Motor neuron (in vitro differentiated cells): ENCODE data around the gene MAPK11. TPM values are rescaled to one million over a fixed set of nuclear protein-coding genes. Genes with fewer than 3 reads are reported as not detected.

Source experiments
- ATAC-seq, 8 experiments: fragments of 200-7000 bp; cut with Tn5 transposase; replicated peaks in 6 of 8; 2 replicates each; pipeline ENCODE4 v1.8.0; 2021; ENCODE audit warnings: mild to moderate bottlenecking in 8 of 8, moderate library complexity in 8 of 8
- H3K27ac ChIP-seq, 2 donors: fragments of 250-450 bp; sonication (Bioruptor Pico); 2 replicates each; pipeline ENCODE4 v1.9.0; 2021; ENCODE audit warnings: antibody characterized with exemption in 2 of 2, mild to moderate bottlenecking in 2 of 2, moderate library complexity in 1 of 2
- H3K4me1 ChIP-seq, 2 donors: fragments of 250-450 bp; sonication (Bioruptor Pico); replicated peaks in 1 of 2; 2 replicates each; pipeline ENCODE4 v1.6.1; 2021; ENCODE audit warnings: antibody characterized with exemption in 2 of 2, mild to moderate bottlenecking in 2 of 2, moderate library complexity in 1 of 2
- H3K4me3 ChIP-seq, 5 donors: fragments of 250-450 bp; sonication (Bioruptor Pico); 2 replicates each; pipeline ENCODE4 v1.9.0; 2021; ENCODE audit warnings: antibody characterized with exemption in 5 of 5, mild to moderate bottlenecking in 5 of 5, moderate library complexity in 4 of 5
- WGBS, 10 experiments: fragments of 450-650 bp; shearing (Covaris generic); methylation state at CpG; one replicate each; pipeline ENCODE4 v1.0.0; 2022; 5-methylcytosine and 5-hydroxymethylcytosine counted together
- in situ Hi-C, 9 experiments: fragments of 400-800 bp; cut with MboI; loops; one replicate each; pipeline ENCODE4 v1.15.0; 2021; ENCODE audit warnings: low sequenced_read_pairs in 9 of 9, low pct_unique_long_range_greater_than_20kb in 2 of 9; ENCODE audit not compliant: unreplicated experiment in 9 of 9
- total RNA-seq, 8 experiments: library from RNA; unstranded; fragments of 300-600 nt; gene quantifications; 2 replicates each; pipeline versions ENCODE4 v1.2.3 to v1.2.4, GENCODE V29; 2022

MAPK11 gene
- total RNA-seq, 8 experiments from 2014 or later, result 2.6 to 26.7 (median 15.9) TPM

DNA sequence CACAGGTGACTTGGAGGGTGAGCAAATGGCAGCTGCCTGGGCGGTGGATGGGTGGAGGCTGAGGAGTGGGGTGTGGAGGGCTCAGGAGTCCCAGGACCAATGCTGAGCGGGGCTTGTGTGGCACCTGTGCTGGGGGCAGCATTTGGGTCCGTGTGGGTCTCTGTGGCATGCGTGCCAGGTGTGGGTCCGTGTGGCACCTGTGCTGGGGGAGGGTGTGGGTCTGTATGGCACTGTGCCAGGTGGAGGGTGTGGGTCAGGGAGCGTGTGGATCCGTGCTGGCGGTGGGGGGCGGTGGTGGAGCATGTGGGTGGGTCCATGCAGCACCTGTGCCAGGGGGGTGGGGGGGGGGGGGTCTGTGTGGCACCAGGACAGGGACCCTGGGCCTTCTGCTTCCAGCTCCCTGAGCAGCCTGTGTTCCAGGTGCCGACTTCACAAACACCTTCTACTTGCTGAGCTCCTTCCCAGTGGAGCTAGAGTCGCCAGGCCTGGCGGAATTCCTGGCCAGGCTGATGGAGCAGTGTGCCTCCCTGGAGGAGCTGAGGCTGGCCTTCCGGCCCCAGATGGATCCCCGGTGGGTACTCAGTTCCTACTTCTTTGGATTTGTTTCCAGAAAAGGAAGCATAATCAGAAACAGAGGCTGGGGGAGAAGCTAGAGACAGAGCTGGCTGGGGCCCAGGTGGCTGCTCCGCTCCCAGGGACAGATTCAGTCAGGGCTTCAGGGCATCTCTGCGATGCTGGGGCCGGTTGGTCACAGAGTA lies 54.7 kb downstream of the MAPK11 start:
- no peak overlapping the region for H3K4me3 ChIP-seq
- in situ Hi-C loops, result no loop called here
- ATAC-seq, result no peak
- H3K4me1 ChIP-seq, result no peaks in the 10 kb centered on the region
- 60 to 100% (median 95%) methylated on average over 1 to 8 of the region's 17 CpGs; no CpG with 5 or more reads in 4 of the 10 experiments for WGBS, 10 experiments
- no peak overlapping the region for H3K27ac ChIP-seq

Other genes with a start within 250 kb of the MAPK11 start
- gene TTLL8, start 212.1 kb downstream of the MAPK11 start, total RNA-seq, result under 1 TPM in 2 of 8 experiments, not detected in 6; 0.09 to 0.17 TPM
- gene MLC1, start 185.0 kb downstream of the MAPK11 start, total RNA-seq, result 10 to 100 TPM in 1 of 8 experiments, 1 to 10 TPM in 1, under 1 TPM in 6; 0.10 to 85.3 (median 0.28) TPM
- 1 to 10 TPM in 1 of 8 experiments, under 1 TPM in 7; 0.11 to 2.9 (median 0.45) TPM for gene MOV10L1, start 180.4 kb downstream of the MAPK11 start, total RNA-seq
- 1 to 10 TPM in 7 of 8 experiments, under 1 TPM in 1; 0.97 to 4.7 (median 1.9) TPM for gene PANX2, start 99.6 kb downstream of the MAPK11 start, total RNA-seq
- gene TRABD, start 84.5 kb downstream of the MAPK11 start, total RNA-seq, result 10 to 100 TPM in 6 of 8 experiments, 1 to 10 TPM in 2; 8.2 to 37.4 (median 12.5) TPM
- 10 to 100 TPM in 5 of 8 experiments, 1 to 10 TPM in 3; 7.5 to 32.8 (median 11.2) TPM for gene SELENOO, start 69.4 kb downstream of the MAPK11 start, total RNA-seq
- 10 to 100 TPM; 14.4 to 52.6 (median 20.1) TPM for gene TUBGCP6, start 25.4 kb downstream of the MAPK11 start, total RNA-seq
- 10 to 100 TPM in 7 of 8 experiments, 1 to 10 TPM in 1; 9.0 to 46.4 (median 16.2) TPM for gene HDAC10, start 19.1 kb downstream of the MAPK11 start, total RNA-seq
- 10 to 100 TPM in 7 of 8 experiments, 1 to 10 TPM in 1; 8.8 to 34.7 (median 22.7) TPM for gene MAPK12, start 8.7 kb downstream of the MAPK11 start, total RNA-seq
- gene PLXNB2, start 37.3 kb upstream of the MAPK11 start, total RNA-seq, result 100 to 1,000 TPM in 1 of 8 experiments, 10 to 100 TPM in 7; 36.8 to 104 (median 59.6) TPM
- 10 to 100 TPM in 4 of 8 experiments, 1 to 10 TPM in 4; 1.7 to 15.3 (median 10.6) TPM for gene DENND6B, start 56.6 kb upstream of the MAPK11 start, total RNA-seq
- 10 to 100 TPM; 25.1 to 75.6 (median 40.4) TPM for gene PPP6R2, start 72.9 kb upstream of the MAPK11 start, total RNA-seq
- 10 to 100 TPM; 37.5 to 94.4 (median 60.3) TPM for gene SBF1, start 204.7 kb upstream of the MAPK11 start, total RNA-seq
- 1 to 10 TPM in 5 of 8 experiments, under 1 TPM in 3; 0.09 to 7.6 (median 1.2) TPM for gene ADM2, start 211.2 kb upstream of the MAPK11 start, total RNA-seq
- gene MIOX, start 216.5 kb upstream of the MAPK11 start, total RNA-seq, result under 1 TPM in 4 of 8 experiments, not detected in 4; 0.13 to 0.52 (median 0.36) TPM
- gene LMF2, start 237.3 kb upstream of the MAPK11 start, total RNA-seq, result 10 to 100 TPM; 20.2 to 44.9 (median 39.9) TPM
- 10 to 100 TPM; 12.1 to 59.7 (median 39.5) TPM for gene NCAPH2, start 237.8 kb upstream of the MAPK11 start, total RNA-seq